Measurements from ENCODE around the gene CDT1. TPM values are rescaled to one million over a fixed set of nuclear protein-coding genes. Genes with fewer than 3 reads are reported as not detected.

CDT1 gene
- total and polyA plus RNA-seq, 10 of the 15 experiments (the other 5 are each of a cell fraction or from before 2014, with no cell fraction given) = 0.50 to 87.6 (median 8.8) TPM

GRCh38 chr16:88811769-88812512 is 8.4 kb downstream of the CDT1 start, which contains the start of gene APRT (continued):
- peak in 1 of 2 experiments; percentile 93; a peak in 2 of 3 replicates for TF ChIP-seq EGR1 (IDR thresholded peaks at IDR 0.05; ENCODE audit: borderline replicate concordance in 1 of 2, low read depth in 2 of 2, low read length in 2 of 2)
- TF ChIP-seq CHD2 (IDR thresholded peaks at IDR 0.05; ENCODE audit: borderline replicate concordance, low read depth, low read length) = peak; percentile 51; the same call in 1 of the 2 replicates
- peak; percentile 68 for TF ChIP-seq NRF1 (conservative IDR thresholded peaks at IDR 0.05; ENCODE audit: low read depth, low read length)
- TF ChIP-seq GABPA (IDR thresholded peaks at IDR 0.05; ENCODE audit: low read depth) = no peak
- peak; percentile 48 for TF ChIP-seq SMAD5 (IDR thresholded peaks at IDR 0.05; ENCODE audit: low read depth)
- TF ChIP-seq CTCF (IDR thresholded peaks at IDR 0.05 in 2 of 3, conservative IDR thresholded peaks at IDR 0.05 in 1 of 3; ENCODE audit: control insufficient read depth in 2 of 3, extremely low read depth in 1 of 3, insufficient read depth in 1 of 3, low read depth in 3 of 3, low read length in 3 of 3) = peak in 2 of 3 experiments; percentile 39 to 56; a peak in 3 of 6 replicates
- TF ChIP-seq TAF1 (IDR thresholded peaks at IDR 0.05; ENCODE audit: borderline replicate concordance, low read depth, low read length) = peak; percentile 74; the same call in 1 of the 2 replicates
- TF ChIP-seq HDAC2 (IDR thresholded peaks at IDR 0.05) = no peak
- 0 out of 2 replicates have a peak, but pooled peaks have one; percentile 18 for TF ChIP-seq TCF3 (IDR thresholded peaks at IDR 0.05; ENCODE audit: borderline replicate concordance, insufficient read depth, low read depth, low read length)
- 0 out of 2 replicates have a peak, but pooled peaks have one; percentile 13 for TF ChIP-seq CBFB (IDR thresholded peaks at IDR 0.05; ENCODE audit: low read depth)
- TF ChIP-seq PAX5 (IDR thresholded peaks at IDR 0.05; ENCODE audit: borderline replicate concordance, low read depth, low read length) = peak; percentile 98
- no peak for TF ChIP-seq CEBPZ (IDR thresholded peaks at IDR 0.05; ENCODE audit: low read depth, low read length)
- 0 out of 2 replicates have a peak, but pooled peaks have one; percentile 9 for TF ChIP-seq ZNF24 (IDR thresholded peaks at IDR 0.05)
- TF ChIP-seq CUX1 (IDR thresholded peaks at IDR 0.05; ENCODE audit: insufficient replicate concordance, low read depth, low read length) = no peak
- TF ChIP-seq NR2C1 (IDR thresholded peaks at IDR 0.05) = no peak
- TF ChIP-seq POLR2AphosphoS5 (IDR thresholded peaks at IDR 0.05; ENCODE audit: low read length) = peak; percentile 89
- TF ChIP-seq LARP7 (IDR thresholded peaks at IDR 0.05) = peak; percentile 97; the same call in 1 of the 2 replicates
- TF ChIP-seq SRF (IDR thresholded peaks at IDR 0.05; ENCODE audit: low read depth in 2 of 2, low read length in 2 of 2) = peak in 1 of 2 experiments; percentile 34; a peak in 1 of 4 replicates
